ENCODE data around the gene PSD.

DNA sequence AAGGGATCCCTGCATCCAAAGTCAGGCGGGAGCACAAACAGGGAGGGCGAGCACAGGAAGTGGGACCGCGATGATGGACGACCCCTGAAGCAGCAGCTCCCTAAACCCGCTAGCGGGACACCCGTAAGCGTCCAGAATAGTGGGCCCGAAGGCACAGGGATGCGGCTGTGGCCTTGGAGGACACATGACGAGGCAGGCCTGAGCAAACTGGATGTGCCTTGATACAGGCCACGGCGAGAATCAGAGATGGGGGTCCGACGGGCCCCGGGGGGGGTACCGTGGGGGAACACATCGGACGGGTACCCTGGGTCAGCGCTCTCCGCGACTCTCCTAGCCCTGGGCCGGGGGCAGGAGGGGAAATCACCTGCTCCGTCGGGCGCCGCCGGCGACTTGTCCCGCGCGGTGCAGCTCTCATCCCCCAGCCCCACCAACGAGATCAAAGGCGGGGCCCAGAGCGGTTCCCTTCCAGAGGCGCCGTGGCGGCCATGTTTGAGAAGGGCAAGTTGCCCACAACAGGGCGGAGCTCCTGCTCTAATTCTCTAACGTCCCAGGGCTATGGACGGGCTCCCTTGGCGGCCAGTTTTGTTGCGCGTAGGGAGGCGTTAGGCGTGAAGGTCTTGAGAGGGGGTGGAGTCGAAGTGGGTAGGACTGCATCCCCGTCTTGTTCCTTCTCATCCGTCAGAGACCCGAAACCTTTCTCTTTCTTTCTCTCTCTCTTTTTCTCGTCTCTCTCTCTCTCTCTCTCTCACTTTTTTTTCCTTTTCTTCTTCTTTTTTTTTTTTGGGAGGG is 13.8 kb upstream of the PSD start, which contains the start of gene CUEDC2:
- TF ChIP-seq, protein P1, sequence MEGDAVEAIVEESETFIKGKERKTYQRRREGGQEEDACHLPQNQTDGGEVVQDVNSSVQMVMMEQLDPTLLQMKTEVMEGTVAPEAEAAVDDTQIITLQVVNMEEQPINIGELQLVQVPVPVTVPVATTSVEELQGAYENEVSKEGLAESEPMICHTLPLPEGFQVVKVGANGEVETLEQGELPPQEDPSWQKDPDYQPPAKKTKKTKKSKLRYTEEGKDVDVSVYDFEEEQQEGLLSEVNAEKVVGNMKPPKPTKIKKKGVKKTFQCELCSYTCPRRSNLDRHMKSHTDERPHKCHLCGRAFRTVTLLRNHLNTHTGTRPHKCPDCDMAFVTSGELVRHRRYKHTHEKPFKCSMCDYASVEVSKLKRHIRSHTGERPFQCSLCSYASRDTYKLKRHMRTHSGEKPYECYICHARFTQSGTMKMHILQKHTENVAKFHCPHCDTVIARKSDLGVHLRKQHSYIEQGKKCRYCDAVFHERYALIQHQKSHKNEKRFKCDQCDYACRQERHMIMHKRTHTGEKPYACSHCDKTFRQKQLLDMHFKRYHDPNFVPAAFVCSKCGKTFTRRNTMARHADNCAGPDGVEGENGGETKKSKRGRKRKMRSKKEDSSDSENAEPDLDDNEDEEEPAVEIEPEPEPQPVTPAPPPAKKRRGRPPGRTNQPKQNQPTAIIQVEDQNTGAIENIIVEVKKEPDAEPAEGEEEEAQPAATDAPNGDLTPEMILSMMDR (IDR thresholded peaks at IDR 0.05): peak in 2 of 3 experiments; percentile 2 to 18
- no peak for TF ChIP-seq POLR2A (IDR thresholded peaks at IDR 0.05)
